Keratinocyte (primary cell): ENCODE measurements around the gene BUB1. TPM values are rescaled to one million over a fixed set of nuclear protein-coding genes. Genes with fewer than 3 reads are reported as not detected.
"Not testable (repeated sequence)": the region's sequence is repeated elsewhere in the genome, so short reads cannot be mapped to it uniquely, and the experiment has no call there.

Experiments
- DNase-seq: peaks from one replicate; pipeline ENCODE4 v3.0.0-alpha.2; 2011; ENCODE audit warnings: low read depth, missing footprints, low spot score
- FAIRE-seq: peaks from 2 replicates; lab custom pipeline; 2011; peaks lifted over from hg19 to GRCh38; lab: Jason Lieb, UNC
- H2AFZ ChIP-seq: 2 replicates; pipeline ENCODE4 v1.6.0; 2012; ENCODE audit warnings: low read length, control low read depth, inconsistent platforms; ENCODE audit not compliant: control insufficient read depth
- H3K27ac ChIP-seq: 2 replicates; pipeline ENCODE4 v1.5.1; 2011; ENCODE audit warnings: low read length; ENCODE audit not compliant: control insufficient read depth, insufficient read depth
- H3K27me3 ChIP-seq: 3 replicates; pipeline ENCODE4 v1.6.0; 2011; ENCODE audit warnings: low read length; ENCODE audit not compliant: control insufficient read depth, insufficient read depth; ENCODE audit errors: extremely low read depth
- H3K36me3 ChIP-seq, 2 experiments: 2 replicates in 1 of 2; 3 replicates in 1 of 2; pipeline ENCODE4 v1.5.1; 2011; ENCODE audit warnings: low read length in 2 of 2, mild to moderate bottlenecking in 1 of 2; ENCODE audit not compliant: control insufficient read depth in 2 of 2, insufficient read depth in 2 of 2; ENCODE audit errors: extremely low read depth in 1 of 2
- H3K4me1 ChIP-seq: 3 replicates; pipeline ENCODE4 v1.5.1; 2011; ENCODE audit warnings: low read length; ENCODE audit not compliant: control insufficient read depth, insufficient read depth; ENCODE audit errors: extremely low read depth
- H3K4me2 ChIP-seq: 3 replicates; pipeline ENCODE4 v1.6.0; 2011; ENCODE audit warnings: low read depth, low read length; ENCODE audit not compliant: control insufficient read depth, insufficient read depth; ENCODE audit errors: extremely low read depth
- H3K4me3 ChIP-seq, 3 experiments: fragments of 200-600 bp in 1 of 3; sonication (generic) in 1 of 3; 2 replicates in 2 of 3; 3 replicates in 1 of 3; pipeline ENCODE4 v1.5.1; 2011 to 2016; ENCODE audit warnings: low read length in 3 of 3, mild to moderate bottlenecking in 3 of 3, control low read depth in 2 of 3, inconsistent platforms in 1 of 3, low read depth in 1 of 3, mixed read lengths in 1 of 3, mixed run types in 1 of 3, moderate library complexity in 1 of 3; ENCODE audit not compliant: control insufficient read depth in 2 of 3, insufficient read depth in 2 of 3; ENCODE audit errors: extremely low read depth in 1 of 3
- H3K79me2 ChIP-seq: 2 replicates; pipeline ENCODE4 v1.6.0; 2012; ENCODE audit warnings: low read length; ENCODE audit not compliant: control insufficient read depth, insufficient read depth
- H3K9ac ChIP-seq: 3 replicates; pipeline ENCODE4 v1.6.0; 2011; ENCODE audit warnings: low read length; ENCODE audit not compliant: control insufficient read depth, insufficient read depth; ENCODE audit errors: extremely low read depth
- H3K9me1 ChIP-seq: 3 replicates; pipeline ENCODE4 v1.6.0; 2011; ENCODE audit warnings: low read length; ENCODE audit not compliant: control insufficient read depth, insufficient read depth; ENCODE audit errors: extremely low read depth
- H3K9me3 ChIP-seq: 2 replicates; pipeline ENCODE4 v1.5.1; 2012; ENCODE audit warnings: low read depth, low read length; ENCODE audit not compliant: control insufficient read depth
- H4K20me1 ChIP-seq: 3 replicates; pipeline ENCODE4 v1.6.0; 2011; ENCODE audit warnings: low read length; ENCODE audit not compliant: control insufficient read depth, insufficient read depth; ENCODE audit errors: extremely low read depth
- EZH2 ChIP-seq: IDR thresholded peaks from one replicate; pipeline ENCODE4 v1.6.1; 2012; ENCODE audit warnings: inconsistent platforms, mild to moderate bottlenecking, low read length, moderate library complexity
- dilution Hi-C: fragments of 300-500 bp; cut with MboI; formaldehyde crosslinking; loops from one replicate; pipeline ENCODE4 v1.7.0; 2020; ENCODE audit warnings: low sequenced_read_pairs; ENCODE audit not compliant: extremely low pct_ligation_motif_present
- polyA plus RNA-seq, 5 experiments: library from polyadenylated mRNA; depleted of rRNA in 3 of 5; stranded (reverse) in 3 of 5; stranded (forward) in 1 of 5; unstranded in 1 of 5; fragments of >200 nt; gene quantifications; 1 replicate in 1 of 5; 2 replicates in 3 of 5; 3 replicates in 1 of 5; pipeline versions ENCODE4 v1.2.1 to v1.2.3, GENCODE V29; 2011 to 2012; ENCODE audit warnings: missing spikeins in 2 of 5, low read depth in 1 of 5, low replicate concordance in 1 of 5
- TF ChIP-seq, protein P1 (sequence below), 3 experiments: IDR thresholded peaks in 1 of 3; conservative IDR thresholded peaks in 1 of 3; optimal IDR thresholded peaks in 1 of 3; 2 replicates in 2 of 3; 3 replicates in 1 of 3; pipeline versions ENCODE3 to v1.5.1; 2011; ENCODE audit warnings: low read length in 3 of 3, mild to moderate bottlenecking in 3 of 3, moderate library complexity in 2 of 3, control low read depth in 1 of 3, inconsistent platforms in 1 of 3; ENCODE audit not compliant: insufficient read depth in 2 of 3; ENCODE audit errors: extremely low read depth in 1 of 3

Gene BUB1
- polyA plus RNA-seq, 1 donor (not counting 4 experiments of a cell fraction or from before 2014, with no cell fraction given) = 24.7 TPM

DNA sequence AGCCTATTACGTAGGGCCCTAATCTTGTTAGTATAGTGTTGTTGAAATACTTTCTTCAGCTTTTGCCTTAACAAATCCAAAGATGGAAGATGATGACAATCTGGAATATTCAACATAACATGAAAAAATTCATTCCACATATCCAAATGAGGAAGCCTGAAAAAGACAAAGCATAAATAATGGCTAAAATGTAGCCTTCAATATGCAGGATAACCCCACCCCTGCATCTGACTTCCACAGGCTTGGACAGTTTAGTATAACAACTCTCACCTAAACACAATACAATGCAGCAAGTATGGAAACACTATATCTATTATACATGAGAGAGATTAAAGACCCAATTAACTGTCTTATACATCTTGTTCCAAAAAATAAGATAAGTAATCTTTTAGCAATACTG, 39.9 kb downstream of the BUB1 start:
- peaks cover 2 to 24% of the 10 kb centered on the region in 2 experiments for H3K36me3 ChIP-seq
- dilution Hi-C loops = no loop called here

DNA sequence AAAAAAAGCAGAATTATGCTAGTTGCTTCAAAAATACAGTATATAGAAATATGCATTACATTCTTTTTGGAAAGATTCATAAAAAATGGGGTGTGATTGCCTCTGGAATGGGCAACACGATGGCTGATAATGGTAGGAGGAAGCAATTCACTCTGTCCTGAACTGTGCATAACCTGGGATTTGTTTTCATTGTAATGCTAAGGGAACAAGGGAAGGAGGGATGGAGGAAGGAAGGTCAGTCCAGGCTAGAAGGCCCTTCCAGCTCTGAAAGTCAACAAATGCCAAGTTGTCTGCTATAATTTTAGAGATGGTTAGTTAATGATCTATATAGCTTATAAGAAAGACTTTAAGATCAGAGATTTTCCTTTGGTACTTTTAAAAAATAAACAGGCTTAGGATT, 40.8 kb downstream of the BUB1 start:
- DNase-seq = no peak
- Histone ChIP-seq H2AFZ (no peak overlapping the region), H3K9ac (no peak overlapping the region), H4K20me1 (no peaks in the 10 kb centered on the region), H3K9me1 (no peaks in the 10 kb centered on the region), H3K36me3 (peaks cover 2 to 16% of the 10 kb centered on the region in 2 experiments), H3K9me3 (no peaks in the 10 kb centered on the region), H3K27me3 (no peaks in the 10 kb centered on the region), H3K4me3 (no peak overlapping the region), H3K4me1 (no peaks in the 10 kb centered on the region), H3K79me2 (no peaks in the 10 kb centered on the region), H3K27ac (no peak overlapping the region), H3K4me2 (no peak overlapping the region)
- dilution Hi-C loops = no loop called here
- no peak for FAIRE-seq
- TF ChIP-seq, protein P1, sequence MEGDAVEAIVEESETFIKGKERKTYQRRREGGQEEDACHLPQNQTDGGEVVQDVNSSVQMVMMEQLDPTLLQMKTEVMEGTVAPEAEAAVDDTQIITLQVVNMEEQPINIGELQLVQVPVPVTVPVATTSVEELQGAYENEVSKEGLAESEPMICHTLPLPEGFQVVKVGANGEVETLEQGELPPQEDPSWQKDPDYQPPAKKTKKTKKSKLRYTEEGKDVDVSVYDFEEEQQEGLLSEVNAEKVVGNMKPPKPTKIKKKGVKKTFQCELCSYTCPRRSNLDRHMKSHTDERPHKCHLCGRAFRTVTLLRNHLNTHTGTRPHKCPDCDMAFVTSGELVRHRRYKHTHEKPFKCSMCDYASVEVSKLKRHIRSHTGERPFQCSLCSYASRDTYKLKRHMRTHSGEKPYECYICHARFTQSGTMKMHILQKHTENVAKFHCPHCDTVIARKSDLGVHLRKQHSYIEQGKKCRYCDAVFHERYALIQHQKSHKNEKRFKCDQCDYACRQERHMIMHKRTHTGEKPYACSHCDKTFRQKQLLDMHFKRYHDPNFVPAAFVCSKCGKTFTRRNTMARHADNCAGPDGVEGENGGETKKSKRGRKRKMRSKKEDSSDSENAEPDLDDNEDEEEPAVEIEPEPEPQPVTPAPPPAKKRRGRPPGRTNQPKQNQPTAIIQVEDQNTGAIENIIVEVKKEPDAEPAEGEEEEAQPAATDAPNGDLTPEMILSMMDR (optimal IDR thresholded peaks at IDR 0.05 in 1 of 3, IDR thresholded peaks at IDR 0.05 in 1 of 3, conservative IDR thresholded peaks at IDR 0.05 in 1 of 3; ENCODE audit: extremely low read depth in 1 of 3, insufficient read depth in 2 of 3, low read length in 3 of 3) = no peak
- no peak for TF ChIP-seq EZH2

More for the DNA sequence above, 39.9 kb downstream of the BUB1 start:
- no peaks in the 10 kb centered on the region for H3K9me1 ChIP-seq
- H3K4me2 ChIP-seq = no peak overlapping the region
- no peaks in the 10 kb centered on the region for H4K20me1 ChIP-seq
- H3K4me1 ChIP-seq = no peaks in the 10 kb centered on the region
- no peaks in the 10 kb centered on the region for H3K79me2 ChIP-seq
- no peaks in the 10 kb centered on the region for H3K9me3 ChIP-seq
- no peak overlapping the region for H2AFZ ChIP-seq
- H3K4me3 ChIP-seq = no peak overlapping the region
- no peak overlapping the region for H3K27ac ChIP-seq
- TF ChIP-seq EZH2 = no peak
- TF ChIP-seq, protein P1 (optimal IDR thresholded peaks at IDR 0.05 in 1 of 3, IDR thresholded peaks at IDR 0.05 in 1 of 3, conservative IDR thresholded peaks at IDR 0.05 in 1 of 3; ENCODE audit: extremely low read depth in 1 of 3, insufficient read depth in 2 of 3, low read length in 3 of 3) = no peak
- H3K9ac ChIP-seq = no peak overlapping the region
- FAIRE-seq = no peak
- H3K27me3 ChIP-seq = no peaks in the 10 kb centered on the region
- DNase-seq = no peak

DNA sequence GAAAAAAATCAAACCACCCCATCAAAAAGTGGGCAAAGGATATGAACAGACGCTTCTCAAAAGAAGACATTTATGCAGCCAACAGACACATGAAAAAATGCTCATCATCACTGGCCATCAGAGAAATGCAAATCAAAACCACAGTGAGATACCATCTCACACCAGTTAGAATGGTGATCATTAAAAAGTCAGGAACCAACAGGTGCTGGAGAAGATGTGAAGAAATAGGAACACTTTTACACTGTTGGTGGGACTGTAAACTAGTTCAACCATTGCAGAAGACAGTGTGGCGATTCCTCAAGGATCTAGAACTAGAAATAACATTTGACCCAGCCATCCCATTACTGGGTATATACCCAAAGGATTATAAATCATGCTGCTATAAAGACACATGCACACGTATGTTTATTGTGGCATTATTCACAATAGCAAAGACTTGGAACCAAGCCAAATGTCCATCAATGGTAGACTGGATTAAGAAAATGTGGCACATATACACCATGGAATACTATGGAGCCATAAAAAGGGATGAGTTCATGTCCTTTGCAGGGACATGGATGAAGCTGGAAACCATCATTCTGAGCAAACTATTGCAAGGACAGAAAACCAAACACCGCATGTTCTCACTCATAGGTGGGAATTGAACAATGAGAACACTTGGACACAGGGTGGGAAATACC, 41.8 kb downstream of the BUB1 start:
- FAIRE-seq, DNase-seq, dilution Hi-C loops: not testable (repeated sequence)

DNA sequence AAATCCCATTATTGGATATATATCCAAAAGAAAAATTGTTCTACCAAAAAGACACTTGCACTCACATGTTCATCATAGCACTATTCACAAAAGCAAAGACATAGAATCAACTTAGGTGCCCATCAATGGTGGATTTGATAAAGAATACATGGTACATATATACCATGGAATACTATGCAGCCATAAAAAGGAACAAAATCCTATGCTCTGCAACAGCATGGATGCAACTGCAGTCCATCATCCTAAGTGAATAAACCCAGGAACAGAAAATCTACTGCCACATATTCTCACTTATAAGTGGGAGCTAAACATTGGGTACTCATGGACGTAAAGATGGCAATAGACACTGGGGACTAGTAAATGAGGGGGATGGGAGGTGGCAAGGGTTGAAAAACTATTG, 50.5 kb downstream of the BUB1 start:
- H3K27ac ChIP-seq, H3K9ac ChIP-seq, H3K9me3 ChIP-seq, H3K79me2 ChIP-seq, H4K20me1 ChIP-seq, H3K4me2 ChIP-seq, H3K4me3 ChIP-seq, H2AFZ ChIP-seq, dilution Hi-C loops, H3K4me1 ChIP-seq, H3K27me3 ChIP-seq, DNase-seq, FAIRE-seq, H3K36me3 ChIP-seq, H3K9me1 ChIP-seq: not testable (repeated sequence)

More for the DNA sequence above, 41.8 kb downstream of the BUB1 start:
- H3K79me2 ChIP-seq, H3K4me1 ChIP-seq, H3K9ac ChIP-seq, H2AFZ ChIP-seq, H4K20me1 ChIP-seq, H3K4me3 ChIP-seq, H3K9me3 ChIP-seq, H3K27me3 ChIP-seq, H3K4me2 ChIP-seq, H3K27ac ChIP-seq, H3K9me1 ChIP-seq: not testable (repeated sequence)
- H3K36me3 ChIP-seq = peaks cover 2 to 12% of the 10 kb centered on the region in 2 experiments
